Stromal cell of bone marrow (primary cell): Measurements from ENCODE around the gene MFAP5.
"Not testable (repeated sequence)": the region's sequence is repeated elsewhere in the genome, so short reads cannot be mapped to it uniquely, and the experiment has no call there.

Experiments used
- DNase-seq: peaks from one replicate; pipeline ENCODE4 v3.0.0-alpha.2; 2012; ENCODE audit warnings: low read depth

MFAP5 gene

GRCh38 chr12:8629486-8630033 is 33.1 kb downstream of the MFAP5 start:
- peak; percentile 10 for DNase-seq

- DNase-seq, result no peak
These were observed 33.9 kb downstream of the MFAP5 start for GRCh38 chr12:8628731-8629130.

- not testable (repeated sequence) for DNase-seq
These were observed 37.9 kb downstream of the MFAP5 start for GRCh38 chr12:8624750-8625149.

- no peak for DNase-seq
These were observed 40.0 kb downstream of the MFAP5 start for GRCh38 chr12:8622646-8623045.

- no peak for DNase-seq
These were observed 47.4 kb downstream of the MFAP5 start for GRCh38 chr12:8615206-8615605.

- not testable (repeated sequence) for DNase-seq
These were observed 48.7 kb downstream of the MFAP5 start for GRCh38 chr12:8613881-8614280.

DNA sequence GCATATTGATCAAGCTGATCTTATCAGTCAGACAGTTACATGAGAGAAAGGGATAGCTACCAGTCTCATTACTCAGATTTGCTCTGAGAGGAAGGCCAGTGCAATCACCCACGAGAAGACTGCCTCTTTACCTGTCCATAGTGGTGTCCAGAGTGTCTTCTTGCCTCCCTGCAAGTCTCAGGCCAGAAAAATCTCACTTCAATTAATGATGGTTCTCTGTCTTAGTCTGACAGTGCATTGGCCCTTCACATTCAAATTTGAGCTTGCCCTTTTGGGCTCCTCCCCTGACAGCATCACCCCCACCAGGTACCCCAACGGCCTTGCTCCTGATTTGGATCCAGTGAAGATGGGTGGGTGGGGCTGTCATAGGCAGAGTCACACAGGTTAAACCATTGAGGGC is 50.0 kb downstream of the MFAP5 start, which contains the start of gene AICDA:
TSS of gene AICDA (minus strand) at position 231 of the 400 bp plus-strand sequence. CDS start at position 139, 92 bp downstream.
- DNase-seq, result no peak

GRCh38 chr12:8609061-8609570 is 53.5 kb downstream of the MFAP5 start:
- DNase-seq, result peak; percentile 35

- DNase-seq, result no peak
These were observed 55.7 kb downstream of the MFAP5 start for GRCh38 chr12:8606890-8607289.

- no peak for DNase-seq
These were observed 57.6 kb downstream of the MFAP5 start for GRCh38 chr12:8605057-8605456.

- no peak for DNase-seq
These were observed 58.8 kb downstream of the MFAP5 start for GRCh38 chr12:8603856-8604255.

DNA sequence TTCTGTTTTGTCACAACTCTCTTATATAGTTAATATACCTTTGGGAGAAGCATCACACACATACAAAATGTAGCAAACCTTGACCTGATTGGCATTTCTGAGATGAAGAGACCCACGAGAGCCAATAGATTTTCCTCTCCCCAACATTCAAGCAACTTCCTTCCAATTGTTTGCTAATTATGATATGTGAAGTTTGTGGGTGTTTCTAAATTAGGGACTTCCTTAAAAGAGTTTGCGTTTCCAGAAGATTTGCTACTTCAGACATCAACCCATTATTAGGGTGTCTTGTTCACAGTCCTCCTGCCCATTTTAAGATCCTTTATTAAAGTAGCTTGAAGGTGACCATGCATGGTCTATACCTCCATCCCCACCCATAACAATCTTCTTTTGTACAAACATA is 59.3 kb downstream of the MFAP5 start:
- no peak for DNase-seq

- DNase-seq, result no peak
These were observed 66.1 kb downstream of the MFAP5 start for GRCh38 chr12:8596561-8596960.
